Mucosa of rectum (tissue), 2 donors: ENCODE results near the gene PDE1C.

Source experiments
- H3K27ac ChIP-seq, 2 donors: one replicate each; pipeline ENCODE4 v1.7.0; 2013; ENCODE audit warnings: inconsistent platforms in 2 of 2, low read depth in 2 of 2, low read length in 2 of 2
- H3K27me3 ChIP-seq, 2 donors: one replicate each; pipeline ENCODE4 v1.7.0; 2013; ENCODE audit warnings: low read length in 2 of 2; ENCODE audit not compliant: control insufficient read depth in 2 of 2, insufficient read depth in 2 of 2
- H3K36me3 ChIP-seq, 2 donors: one replicate each; pipeline ENCODE4 v1.7.0; 2013; ENCODE audit warnings: low read length in 2 of 2; ENCODE audit not compliant: control insufficient read depth in 2 of 2, insufficient read depth in 2 of 2
- H3K4me1 ChIP-seq, 2 donors: one replicate each; pipeline ENCODE4 v1.7.0; 2013; ENCODE audit warnings: low read length in 2 of 2, mild to moderate bottlenecking in 1 of 2; ENCODE audit not compliant: control insufficient read depth in 2 of 2, insufficient read depth in 2 of 2
- H3K4me3 ChIP-seq, 2 donors: one replicate each; pipeline ENCODE4 v1.7.0; 2013; ENCODE audit warnings: low read length in 2 of 2
- H3K9ac ChIP-seq, 2 donors: one replicate each; pipeline ENCODE4 v1.7.0; 2013; ENCODE audit warnings: low read length in 2 of 2, low read depth in 1 of 2, mild to moderate bottlenecking in 1 of 2
- H3K9me3 ChIP-seq, 2 donors: one replicate each; pipeline ENCODE4 v1.7.0; 2013; ENCODE audit warnings: low read length in 2 of 2; ENCODE audit not compliant: control insufficient read depth in 2 of 2
- donor health status: healthy.
- donor health status: Normal muscosa, but diverticular disease.

Gene PDE1C

GRCh38 chr7:32063614-32064013 is 6.6 kb downstream of the PDE1C start:
- Histone ChIP-seq H3K27me3 (peaks cover 0 to 1% of the 10 kb centered on the region in 2 donors), H3K9me3 (no peaks in the 10 kb centered on the region), H3K27ac (no peak overlapping the region), H3K36me3 (no peaks in the 10 kb centered on the region), H3K4me1 (peaks cover 0 to 2% of the 10 kb centered on the region in 2 donors), H3K4me3 (no peak overlapping the region), H3K9ac (no peak overlapping the region)

GRCh38 chr7:32062150-32062549 is 8.1 kb downstream of the PDE1C start:
- Histone ChIP-seq H3K9ac (no peak overlapping the region), H3K4me3 (no peak overlapping the region), H3K9me3 (no peaks in the 10 kb centered on the region), H3K27me3 (no peaks in the 10 kb centered on the region), H3K27ac (no peak overlapping the region), H3K4me1 (peaks cover 0 to 2% of the 10 kb centered on the region in 2 donors), H3K36me3 (no peaks in the 10 kb centered on the region)

- Histone ChIP-seq H3K36me3 (no peaks in the 10 kb centered on the region), H3K4me1 (peaks cover 0 to 2% of the 10 kb centered on the region in 2 donors)
These were observed 8.9 kb downstream of the PDE1C start for GRCh38 chr7:32061346-32061745.

GRCh38 chr7:32059289-32060011 is 10.8 kb downstream of the PDE1C start:
- Histone ChIP-seq H3K9ac (peak overlapping the region in 1 of 2 donors; percentile 27), H3K4me1 (peaks cover 0 to 2% of the 10 kb centered on the region in 2 donors), H3K4me3 (peak overlapping the region in 1 of 2 donors; percentile 27), H3K27me3 (no peaks in the 10 kb centered on the region), H3K36me3 (no peaks in the 10 kb centered on the region), H3K27ac (peak overlapping the region in 1 of 2 donors; percentile 11), H3K9me3 (no peaks in the 10 kb centered on the region)

More at GRCh38 chr7:32061346-32061745, 8.9 kb downstream of the PDE1C start:
- Histone ChIP-seq H3K27me3 (no peaks in the 10 kb centered on the region), H3K4me3 (no peak overlapping the region), H3K9me3 (no peaks in the 10 kb centered on the region), H3K9ac (no peak overlapping the region), H3K27ac (no peak overlapping the region)

GRCh38 chr7:32058002-32058401 is 12.2 kb downstream of the PDE1C start:
- Histone ChIP-seq H3K4me3 (no peak overlapping the region), H3K27ac (no peak overlapping the region), H3K27me3 (no peaks in the 10 kb centered on the region)

GRCh38 chr7:32056767-32057166 is 13.4 kb downstream of the PDE1C start:
- no peak overlapping the region for H3K4me3 ChIP-seq
- H3K4me1 ChIP-seq: peaks cover 0 to 2% of the 10 kb centered on the region in 2 donors
- no peak overlapping the region for H3K9ac ChIP-seq
- H3K9me3 ChIP-seq: no peaks in the 10 kb centered on the region
- no peak overlapping the region for H3K27ac ChIP-seq
- H3K36me3 ChIP-seq: no peaks in the 10 kb centered on the region
- H3K27me3 ChIP-seq: no peaks in the 10 kb centered on the region

More at GRCh38 chr7:32058002-32058401, 12.2 kb downstream of the PDE1C start:
- no peak overlapping the region for H3K9ac ChIP-seq
- H3K9me3 ChIP-seq: no peaks in the 10 kb centered on the region
- H3K36me3 ChIP-seq: no peaks in the 10 kb centered on the region
- H3K4me1 ChIP-seq: peaks cover 0 to 2% of the 10 kb centered on the region in 2 donors

- H3K36me3 ChIP-seq: no peaks in the 10 kb centered on the region
- no peak overlapping the region for H3K27ac ChIP-seq
- no peak overlapping the region for H3K4me3 ChIP-seq
- H3K9me3 ChIP-seq: no peaks in the 10 kb centered on the region
- H3K9ac ChIP-seq: no peak overlapping the region
- H3K27me3 ChIP-seq: no peaks in the 10 kb centered on the region
- H3K4me1 ChIP-seq: no peaks in the 10 kb centered on the region
These were observed 17.0 kb downstream of the PDE1C start for GRCh38 chr7:32053204-32053603.

GRCh38 chr7:32051128-32051527 is 19.1 kb downstream of the PDE1C start:
- H3K27me3 ChIP-seq: no peaks in the 10 kb centered on the region
- no peaks in the 10 kb centered on the region for H3K9me3 ChIP-seq
- no peaks in the 10 kb centered on the region for H3K36me3 ChIP-seq
- H3K4me1 ChIP-seq: no peaks in the 10 kb centered on the region
- H3K27ac ChIP-seq: no peak overlapping the region
- no peak overlapping the region for H3K9ac ChIP-seq
- no peak overlapping the region for H3K4me3 ChIP-seq

GRCh38 chr7:32049599-32049998 is 20.6 kb downstream of the PDE1C start:
- H3K4me1 ChIP-seq: no peaks in the 10 kb centered on the region
- H3K27ac ChIP-seq: no peak overlapping the region
- no peak overlapping the region for H3K9ac ChIP-seq
- H3K27me3 ChIP-seq: no peaks in the 10 kb centered on the region
- no peak overlapping the region for H3K4me3 ChIP-seq
- no peaks in the 10 kb centered on the region for H3K9me3 ChIP-seq
- H3K36me3 ChIP-seq: no peaks in the 10 kb centered on the region

GRCh38 chr7:32048970-32049491 is 21.2 kb downstream of the PDE1C start:
- H3K27ac ChIP-seq: no peak overlapping the region
- no peaks in the 10 kb centered on the region for H3K9me3 ChIP-seq
- no peaks in the 10 kb centered on the region for H3K4me1 ChIP-seq
- H3K36me3 ChIP-seq: no peaks in the 10 kb centered on the region
- H3K4me3 ChIP-seq: no peak overlapping the region
- no peaks in the 10 kb centered on the region for H3K27me3 ChIP-seq
- H3K9ac ChIP-seq: no peak overlapping the region
